Measurements from ENCODE around the gene PCDHA10.

Gene PCDHA10

DNA sequence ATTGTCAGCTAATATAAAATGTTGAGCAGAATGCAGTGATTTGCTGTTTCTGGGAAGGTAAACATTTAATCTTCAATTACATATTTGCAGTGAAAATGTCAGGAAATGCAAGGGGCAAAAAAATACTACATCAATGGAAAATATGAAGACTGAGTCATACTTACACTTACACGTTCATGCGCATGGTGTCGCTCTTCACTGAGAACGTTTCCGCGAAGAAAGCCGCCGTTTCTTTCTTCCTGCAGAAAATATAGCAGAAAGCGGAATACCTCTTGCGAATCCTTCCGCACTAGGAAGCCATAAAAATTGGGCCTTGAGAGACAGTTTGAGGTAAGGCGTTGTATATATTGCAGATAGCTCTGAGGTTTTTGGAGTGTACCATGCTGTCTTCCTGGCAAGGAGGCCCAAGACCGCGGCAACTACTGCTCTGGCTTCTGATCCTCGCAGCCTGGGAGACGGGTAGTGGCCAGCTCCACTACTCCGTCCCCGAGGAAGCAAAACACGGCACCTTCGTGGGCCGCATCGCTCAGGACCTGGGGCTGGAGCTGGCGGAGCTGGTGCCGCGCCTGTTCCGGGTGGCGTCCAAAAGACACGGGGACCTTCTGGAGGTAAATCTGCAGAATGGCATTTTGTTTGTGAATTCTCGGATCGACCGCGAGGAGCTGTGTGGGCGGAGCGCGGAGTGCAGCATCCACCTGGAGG is 26.3 kb downstream of the PCDHA10 start, which contains the start of gene PCDHA13:
TSS of gene PCDHA13 (plus strand) at position 236 of the 702 bp plus-strand sequence. CDS start at position 381, 145 bp downstream.
- FAIRE-seq (no peak), DNase-seq (ENCODE audit: insufficient read length, low spot score) (no peak)

DNA sequence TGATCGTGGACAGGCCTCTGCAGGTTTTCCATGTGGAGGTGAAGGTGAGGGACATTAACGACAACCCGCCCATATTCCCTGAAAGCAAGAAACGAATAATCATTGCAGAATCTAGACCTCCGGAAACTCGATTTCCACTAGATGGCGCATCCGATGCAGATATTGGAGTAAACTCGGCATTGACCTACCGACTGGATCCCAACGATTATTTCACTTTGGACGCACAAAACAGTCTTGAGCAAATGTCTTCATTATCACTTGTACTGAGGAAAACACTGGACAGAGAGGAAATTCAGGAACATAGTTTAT is 26.8 kb downstream of the PCDHA10 start:
- no peak for FAIRE-seq
- DNase-seq (ENCODE audit: insufficient read length, low spot score), result no peak

DNA sequence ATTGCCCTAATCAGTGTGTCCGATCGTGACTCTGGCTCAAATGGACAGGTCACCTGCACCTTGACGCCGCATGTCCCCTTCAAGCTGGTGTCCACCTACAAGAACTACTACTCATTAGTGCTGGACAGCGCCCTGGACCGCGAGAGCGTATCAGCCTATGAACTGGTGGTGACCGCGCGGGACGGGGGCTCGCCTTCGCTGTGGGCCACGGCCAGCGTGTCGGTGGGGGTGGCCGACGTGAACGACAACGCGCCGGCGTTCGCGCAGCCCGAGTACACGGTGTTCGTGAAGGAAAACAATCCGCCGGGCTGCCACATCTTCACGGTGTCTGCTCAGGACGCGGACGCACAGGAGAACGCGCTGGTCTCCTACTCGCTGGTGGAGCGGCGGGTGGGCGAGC is 27.7 kb downstream of the PCDHA10 start:
- no peak for DNase-seq (ENCODE audit: insufficient read length, low spot score)

DNA sequence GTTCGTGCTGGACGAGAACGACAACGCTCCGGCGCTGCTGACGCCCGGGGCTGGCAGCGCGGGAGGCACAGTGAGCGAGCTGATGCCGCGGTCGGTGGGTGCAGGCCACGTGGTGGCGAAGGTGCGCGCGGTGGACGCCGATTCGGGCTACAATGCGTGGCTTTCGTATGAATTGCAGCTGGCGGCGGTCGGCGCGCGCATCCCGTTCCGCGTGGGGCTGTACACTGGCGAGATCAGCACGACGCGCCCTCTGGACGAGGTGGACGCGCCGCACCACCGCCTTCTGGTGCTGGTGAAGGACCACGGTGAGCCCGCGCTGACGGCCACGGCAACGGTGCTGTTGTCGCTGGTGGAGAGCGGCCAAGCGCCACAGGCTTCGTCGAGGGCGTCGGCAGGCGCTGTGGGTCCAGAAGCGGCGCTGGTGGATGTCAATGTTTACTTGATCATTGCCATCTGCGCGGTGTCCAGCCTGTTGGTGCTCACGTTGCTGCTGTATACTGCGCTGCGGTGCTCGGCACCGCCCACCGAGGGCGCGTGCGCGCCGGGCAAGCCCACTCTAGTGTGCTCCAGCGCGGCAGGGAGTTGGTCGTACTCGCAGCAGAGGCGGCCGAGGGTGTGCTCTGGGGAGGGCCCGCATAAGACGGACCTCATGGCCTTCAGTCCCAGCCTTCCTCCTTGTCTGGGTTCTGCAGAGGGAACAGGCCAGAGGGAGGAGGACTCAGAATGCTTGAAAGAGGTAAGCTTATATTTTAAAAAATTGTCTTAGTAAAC is 28.4 kb downstream of the PCDHA10 start:
- DNase-seq (ENCODE audit: insufficient read length, low spot score), result no peak

More for the DNA sequence above, 27.7 kb downstream of the PCDHA10 start:
- no peak for FAIRE-seq

DNA sequence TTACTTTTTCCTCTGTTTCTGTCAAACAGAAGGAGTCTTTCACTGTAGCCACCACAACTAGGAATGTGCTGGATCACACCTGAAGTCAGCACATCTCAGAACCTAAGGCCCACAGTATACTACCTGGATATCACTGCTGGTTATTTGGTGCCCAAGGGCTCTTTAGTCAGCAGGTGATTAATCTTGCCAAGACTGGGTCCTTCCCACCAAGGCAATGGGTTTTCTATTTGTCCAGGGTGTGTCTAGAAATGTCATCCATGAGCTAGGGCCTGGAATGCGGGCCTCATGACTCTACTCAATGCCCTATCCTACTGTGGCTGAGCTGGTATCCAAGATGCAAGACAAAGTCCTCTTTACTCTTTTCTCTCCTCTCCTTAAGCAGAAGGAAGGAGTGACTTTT is 60.6 kb downstream of the PCDHA10 start:
- FAIRE-seq, result no peak

More for the DNA sequence above, 28.4 kb downstream of the PCDHA10 start:
- FAIRE-seq, result no peak

More for the DNA sequence above, 60.6 kb downstream of the PCDHA10 start:
- no peak for DNase-seq (ENCODE audit: insufficient read length, low spot score)

All from GM19239 (cell line).